Neural progenitor cell (in vitro differentiated cells): Measurements from ENCODE around the gene ACSM2B.

Source experiments
- EZH2 ChIP-seq: fragments of 200-600 bp; sonication (generic); IDR thresholded peaks from 2 replicates; pipeline ENCODE4 v1.6.1; 2017; ENCODE audit warnings: antibody characterized with exemption, mild to moderate bottlenecking, moderate library complexity
- EZH2phosphoT487 ChIP-seq: fragments of 200-600 bp; sonication (generic); IDR thresholded peaks from 2 replicates; pipeline ENCODE4 v1.6.1; 2017; ENCODE audit warnings: antibody characterized with exemption
- TF ChIP-seq, protein P1 (sequence below): fragments of 200-600 bp; sonication (generic); IDR thresholded peaks from 2 replicates; pipeline ENCODE4 v1.5.1; 2017; ENCODE audit warnings: antibody characterized with exemption, mild to moderate bottlenecking

DNA sequence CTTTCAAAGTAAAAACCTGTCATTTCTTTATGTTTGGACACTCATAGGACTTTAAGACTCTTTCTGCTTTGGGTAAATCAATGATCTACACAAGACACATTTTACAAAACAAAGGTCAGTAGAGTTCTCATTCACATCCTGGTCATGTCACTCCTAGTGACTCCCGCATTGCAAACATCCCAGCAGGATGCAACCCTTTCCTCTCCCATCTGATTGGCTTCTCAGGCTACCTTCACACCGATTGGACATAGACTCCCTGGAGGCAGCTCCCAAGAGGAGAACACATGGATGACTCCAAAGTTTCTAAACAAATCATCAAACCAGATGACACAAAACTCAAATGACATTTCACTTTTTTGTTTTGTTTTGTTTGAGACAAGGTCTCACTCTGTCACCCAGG lies 43.8 kb upstream of the ACSM2B start:
- TF ChIP-seq EZH2 = no peak
- TF ChIP-seq, protein P1, sequence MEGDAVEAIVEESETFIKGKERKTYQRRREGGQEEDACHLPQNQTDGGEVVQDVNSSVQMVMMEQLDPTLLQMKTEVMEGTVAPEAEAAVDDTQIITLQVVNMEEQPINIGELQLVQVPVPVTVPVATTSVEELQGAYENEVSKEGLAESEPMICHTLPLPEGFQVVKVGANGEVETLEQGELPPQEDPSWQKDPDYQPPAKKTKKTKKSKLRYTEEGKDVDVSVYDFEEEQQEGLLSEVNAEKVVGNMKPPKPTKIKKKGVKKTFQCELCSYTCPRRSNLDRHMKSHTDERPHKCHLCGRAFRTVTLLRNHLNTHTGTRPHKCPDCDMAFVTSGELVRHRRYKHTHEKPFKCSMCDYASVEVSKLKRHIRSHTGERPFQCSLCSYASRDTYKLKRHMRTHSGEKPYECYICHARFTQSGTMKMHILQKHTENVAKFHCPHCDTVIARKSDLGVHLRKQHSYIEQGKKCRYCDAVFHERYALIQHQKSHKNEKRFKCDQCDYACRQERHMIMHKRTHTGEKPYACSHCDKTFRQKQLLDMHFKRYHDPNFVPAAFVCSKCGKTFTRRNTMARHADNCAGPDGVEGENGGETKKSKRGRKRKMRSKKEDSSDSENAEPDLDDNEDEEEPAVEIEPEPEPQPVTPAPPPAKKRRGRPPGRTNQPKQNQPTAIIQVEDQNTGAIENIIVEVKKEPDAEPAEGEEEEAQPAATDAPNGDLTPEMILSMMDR = no peak
- TF ChIP-seq EZH2phosphoT487 = no peak
